ENCODE measurements around the gene KRT81.

KRT81 gene

GRCh38 chr12:52238207-52238840 is 53.0 kb downstream of the KRT81 start:
- peak; percentile 25 for DNase-seq

- no peak for DNase-seq
These were observed 54.8 kb downstream of the KRT81 start for GRCh38 chr12:52236386-52237050.

Measured in inflammatory macrophage treated with lipopolysaccharide for 4 hours (primary cell).